HTR-8/SVneo (cell line): ENCODE measurements around the gene PTPRD.

Source experiments
- DNase-seq: peaks from one replicate; pipeline ENCODE4 v3.0.0; 2011; ENCODE audit warnings: low spot score, mixed read lengths; ENCODE audit not compliant: insufficient read length
- FAIRE-seq: peaks from 2 replicates; lab custom pipeline; 2011; peaks lifted over from hg19 to GRCh38; lab: Jason Lieb, UNC

The PTPRD gene

DNA sequence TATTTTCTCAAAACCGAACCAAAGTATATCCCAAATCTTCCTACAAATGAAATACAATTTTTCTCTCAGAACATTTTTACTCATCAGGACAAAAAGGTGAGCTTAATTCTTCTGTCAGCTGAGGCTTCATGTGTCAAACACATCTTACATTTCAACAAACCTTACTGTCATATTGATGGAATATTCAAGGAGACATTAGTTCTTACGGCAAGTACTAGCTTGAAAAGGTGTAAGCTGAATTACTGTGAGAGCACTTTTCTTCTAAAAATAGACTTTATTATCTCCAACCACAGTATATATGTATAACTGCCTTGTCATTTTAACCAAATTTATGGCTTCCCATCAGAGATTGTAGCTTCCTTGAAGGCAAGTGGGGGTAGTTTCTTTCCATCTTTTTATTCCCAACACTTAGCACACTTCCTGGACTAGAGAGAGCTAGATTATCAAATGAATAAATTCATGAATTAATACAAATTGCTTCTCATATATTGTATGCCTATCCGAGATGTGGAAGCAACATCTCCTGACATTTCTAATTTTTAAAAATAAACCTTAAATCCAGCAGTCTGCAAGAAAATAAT, 1990.5 kb downstream of the PTPRD start:
- no peak for FAIRE-seq

DNA sequence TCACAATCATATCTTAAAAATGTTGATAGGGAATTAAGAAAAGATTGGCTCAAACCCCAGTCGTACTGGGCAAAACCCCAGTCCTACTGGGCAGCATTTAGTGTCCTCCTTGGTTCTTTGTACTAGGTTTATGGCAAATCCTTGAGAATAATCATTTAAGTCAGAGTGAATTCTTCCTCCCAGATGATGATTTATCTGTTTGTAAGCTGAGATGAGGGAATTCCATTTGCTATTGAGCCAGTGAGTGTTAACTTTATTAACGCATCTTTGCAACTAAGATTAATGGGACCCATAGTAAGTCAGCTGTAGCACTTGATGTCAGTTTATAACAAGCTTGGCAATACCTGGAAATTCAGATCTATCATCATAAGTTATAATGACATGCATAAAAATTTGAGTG, 1991.4 kb downstream of the PTPRD start:
- FAIRE-seq: no peak
- DNase-seq: no peak

More for the DNA sequence above, 1990.5 kb downstream of the PTPRD start:
- no peak for DNase-seq

GRCh38 chr9:8616414-8616813, 1996.4 kb downstream of the PTPRD start:
- DNase-seq: no peak
- FAIRE-seq: no peak

- FAIRE-seq (no peak), DNase-seq (no peak)
Observed at GRCh38 chr9:8614926-8615440, 1997.8 kb downstream of the PTPRD start.

DNA sequence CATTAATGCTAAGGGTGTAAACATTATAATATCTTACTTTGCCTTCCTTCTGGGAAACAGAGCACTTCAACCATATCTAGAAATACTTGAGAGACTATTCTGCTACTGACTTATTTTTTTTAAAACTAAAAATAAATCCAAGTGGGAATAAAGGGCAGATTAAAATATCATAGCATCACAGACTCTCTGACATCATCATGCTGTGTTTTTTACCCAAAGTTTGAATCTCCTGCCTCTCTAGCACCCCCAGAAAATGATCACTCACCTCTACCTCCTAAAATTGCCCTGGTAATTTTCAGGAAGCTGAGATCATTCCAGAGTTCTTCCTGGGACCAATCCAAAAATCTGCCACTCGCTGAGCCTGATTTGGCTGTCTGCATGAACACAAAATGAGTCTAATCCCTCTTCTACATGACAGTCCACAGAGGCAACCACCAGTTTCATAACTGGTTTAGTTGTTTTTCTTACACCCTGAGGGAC, 1999.4 kb downstream of the PTPRD start:
- no peak for FAIRE-seq
- no peak for DNase-seq

DNA sequence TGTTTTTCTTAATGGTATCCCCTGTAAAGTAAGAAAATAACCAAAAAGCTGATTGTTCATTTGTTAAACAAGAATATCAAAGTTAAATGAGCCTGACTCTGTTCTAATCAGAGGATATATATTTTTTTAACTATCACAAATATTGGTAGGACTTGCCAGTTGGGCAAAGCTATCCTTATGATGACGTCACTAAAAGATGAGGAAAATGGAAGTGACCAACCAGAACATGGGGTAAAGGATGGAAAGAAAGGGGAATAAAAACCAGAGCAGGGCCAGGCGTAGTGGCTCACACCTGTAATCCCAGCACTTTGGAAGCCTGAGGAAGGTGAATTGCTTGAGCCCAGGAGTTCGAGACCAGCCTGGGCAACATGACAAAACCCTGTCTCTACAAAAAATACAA, 2001.6 kb downstream of the PTPRD start:
- FAIRE-seq: no peak
- no peak for DNase-seq

GRCh38 chr9:8610256-8610655, 2002.5 kb downstream of the PTPRD start:
- FAIRE-seq: no peak
- no peak for DNase-seq

GRCh38 chr9:8605096-8605495, 2007.7 kb downstream of the PTPRD start:
- no peak for DNase-seq
- FAIRE-seq: no peak

DNA sequence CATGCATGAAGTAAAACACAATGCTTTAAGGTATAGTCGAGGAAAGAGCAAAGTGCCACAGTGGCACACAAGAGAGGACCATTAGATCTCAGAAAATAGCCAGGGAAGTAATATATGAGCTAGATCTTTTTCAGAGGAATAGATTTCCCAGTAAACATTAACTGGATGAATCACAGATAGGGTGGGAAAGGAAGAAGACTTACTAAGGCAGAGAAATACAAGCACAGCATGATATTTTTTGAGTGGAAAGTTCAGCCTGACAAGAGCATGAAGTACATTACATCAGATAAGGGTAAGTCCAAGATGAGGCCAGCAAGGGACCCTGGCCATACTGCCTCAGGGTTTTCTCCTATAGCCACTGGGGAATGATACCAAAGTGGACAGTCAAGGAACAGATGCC, 2008.6 kb downstream of the PTPRD start:
- FAIRE-seq: no peak

GRCh38 chr9:8600914-8601680, 2011.7 kb downstream of the PTPRD start:
- DNase-seq (no peak), FAIRE-seq (no peak)

More for the DNA sequence above, 2008.6 kb downstream of the PTPRD start:
- DNase-seq: no peak

GRCh38 chr9:8599937-8600336, 2012.9 kb downstream of the PTPRD start:
- FAIRE-seq (no peak), DNase-seq (no peak)

DNA sequence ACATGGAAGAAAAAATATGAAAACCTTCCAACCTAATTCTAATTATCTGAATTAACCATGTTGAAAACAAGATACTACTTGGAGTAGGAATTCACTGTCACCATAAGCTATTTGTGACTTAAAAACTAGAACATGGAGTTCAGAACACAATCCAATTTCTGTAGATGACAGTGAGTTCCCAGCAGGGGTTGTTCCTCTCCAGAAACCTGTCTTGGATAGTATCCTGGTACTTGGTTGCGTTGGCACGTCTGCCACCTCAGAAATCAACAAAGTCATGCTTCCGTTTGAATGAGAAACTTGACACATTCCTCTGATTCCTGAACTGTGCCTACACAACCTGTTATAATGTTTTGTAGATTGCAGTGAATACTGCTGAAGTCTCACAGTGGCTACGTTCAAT, 2023.3 kb downstream of the PTPRD start:
- DNase-seq (no peak), FAIRE-seq (no peak)

DNA sequence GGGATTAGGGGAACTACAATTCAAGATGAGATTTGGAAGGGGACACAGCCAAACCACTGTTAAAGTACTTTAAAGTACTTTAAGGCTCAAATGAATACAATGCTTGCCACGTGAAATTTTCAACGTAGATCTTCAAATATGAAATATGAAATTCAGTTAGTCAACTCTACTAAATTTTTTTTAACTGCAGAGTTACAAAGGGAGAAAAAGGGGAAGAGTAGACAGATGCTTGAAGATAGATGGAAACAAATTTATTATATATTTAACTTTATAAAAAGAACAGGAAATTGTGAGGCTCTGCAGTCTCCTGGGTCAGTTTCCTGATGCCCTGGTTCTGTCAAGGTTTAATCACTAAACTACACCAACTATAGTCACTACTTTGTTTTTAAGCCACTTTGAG, 2027.8 kb downstream of the PTPRD start:
- FAIRE-seq: no peak
- no peak for DNase-seq

- no peak for FAIRE-seq
- no peak for DNase-seq
Observed at GRCh38 chr9:8579661-8580060, 2033.1 kb downstream of the PTPRD start.

DNA sequence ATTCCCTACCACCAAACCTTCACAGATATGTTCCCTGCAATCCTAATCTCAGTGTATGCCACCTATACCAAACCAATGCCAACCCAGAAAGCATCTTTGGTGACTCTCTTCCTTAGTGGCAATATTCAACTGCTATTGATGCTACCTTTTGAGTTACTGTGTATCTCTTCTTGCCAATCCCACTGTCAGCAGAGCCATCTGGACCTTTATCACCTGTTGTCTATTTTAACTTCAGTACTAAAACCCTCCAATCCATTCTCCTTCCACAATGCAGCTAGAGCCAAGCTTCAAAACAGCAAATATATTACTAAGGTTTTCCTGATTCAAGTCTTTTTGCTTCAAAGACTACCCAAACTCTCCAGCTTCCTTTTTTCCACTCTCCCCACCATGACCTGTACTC, 2036.1 kb downstream of the PTPRD start:
- FAIRE-seq: no peak
- DNase-seq: no peak

DNA sequence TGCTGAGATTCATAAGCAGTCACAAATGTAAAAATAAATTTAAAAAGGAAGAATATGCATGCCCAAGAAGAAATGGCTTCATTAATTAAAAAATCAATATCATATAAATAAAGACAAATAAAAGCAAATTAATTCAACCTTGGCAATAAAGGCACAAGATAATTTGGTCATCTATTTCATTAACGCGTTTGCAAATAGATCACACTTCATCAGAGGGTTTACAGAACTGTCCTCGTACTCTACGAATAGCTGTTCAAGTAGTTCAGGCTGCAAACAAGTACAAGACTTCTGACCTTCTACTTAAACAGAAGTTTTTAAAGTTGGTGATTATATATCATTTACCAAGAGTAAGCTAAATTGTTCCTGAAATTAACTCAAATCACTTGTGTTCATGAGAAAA, 2038.0 kb downstream of the PTPRD start:
- no peak for FAIRE-seq
- no peak for DNase-seq

GRCh38 chr9:8572209-8572608, 2040.6 kb downstream of the PTPRD start:
- DNase-seq: no peak
- no peak for FAIRE-seq

- DNase-seq: no peak
- no peak for FAIRE-seq
Observed at GRCh38 chr9:8571643-8572042, 2041.2 kb downstream of the PTPRD start.

GRCh38 chr9:8570776-8571175, 2042.0 kb downstream of the PTPRD start:
- FAIRE-seq (no peak), DNase-seq (no peak)

- DNase-seq: no peak
- no peak for FAIRE-seq
Observed at GRCh38 chr9:8569823-8570222, 2043.0 kb downstream of the PTPRD start.

- FAIRE-seq (no peak), DNase-seq (no peak)
Observed at GRCh38 chr9:8567963-8568579, 2044.7 kb downstream of the PTPRD start.
